ENCODE results near the gene ELP4.

ELP4 gene

GRCh38 chr11:31608995-31609394, 99.4 kb downstream of the ELP4 start:
- TF ChIP-seq POLR2A (IDR thresholded peaks at IDR 0.05; ENCODE audit: extremely low read depth, insufficient read length) (no peak), MAX (IDR thresholded peaks at IDR 0.05; ENCODE audit: low read depth, low read length) (no peak), MYC (IDR thresholded peaks at IDR 0.05; ENCODE audit: low read depth, low read length) (no peak), CTCF (IDR thresholded peaks at IDR 0.05; ENCODE audit: low read depth, low read length) (no peak)
- DNase-seq (ENCODE audit: low read depth) = no peak
- no peak overlapping the region for H3K4me3 ChIP-seq (ENCODE audit: low read depth, low read length)

GRCh38 chr11:31610544-31610943, 101.0 kb downstream of the ELP4 start:
- TF ChIP-seq CTCF (IDR thresholded peaks at IDR 0.05; ENCODE audit: low read depth, low read length) (no peak), MYC (IDR thresholded peaks at IDR 0.05; ENCODE audit: low read depth, low read length) (no peak), MAX (IDR thresholded peaks at IDR 0.05; ENCODE audit: low read depth, low read length) (no peak), POLR2A (IDR thresholded peaks at IDR 0.05; ENCODE audit: extremely low read depth, insufficient read length) (no peak)
- H3K4me3 ChIP-seq (ENCODE audit: low read depth, low read length) = no peak overlapping the region
- no peak for DNase-seq (ENCODE audit: low read depth)

GRCh38 chr11:31617246-31617645, 107.7 kb downstream of the ELP4 start:
- DNase-seq (ENCODE audit: low read depth) = no peak
- TF ChIP-seq POLR2A (IDR thresholded peaks at IDR 0.05; ENCODE audit: extremely low read depth, insufficient read length) (no peak), CTCF (IDR thresholded peaks at IDR 0.05; ENCODE audit: low read depth, low read length) (no peak), MYC (IDR thresholded peaks at IDR 0.05; ENCODE audit: low read depth, low read length) (no peak), MAX (IDR thresholded peaks at IDR 0.05; ENCODE audit: low read depth, low read length) (no peak)
- H3K4me3 ChIP-seq (ENCODE audit: low read depth, low read length) = no peak overlapping the region

- no peak overlapping the region for H3K4me3 ChIP-seq (ENCODE audit: low read depth, low read length)
- no peak for DNase-seq (ENCODE audit: low read depth)
- no peak for TF ChIP-seq MAX (IDR thresholded peaks at IDR 0.05; ENCODE audit: low read depth, low read length)
- TF ChIP-seq CTCF (IDR thresholded peaks at IDR 0.05; ENCODE audit: low read depth, low read length) = no peak
- no peak for TF ChIP-seq POLR2A (IDR thresholded peaks at IDR 0.05; ENCODE audit: extremely low read depth, insufficient read length)
- no peak for TF ChIP-seq MYC (IDR thresholded peaks at IDR 0.05; ENCODE audit: low read depth, low read length)
These were observed 110.4 kb downstream of the ELP4 start for GRCh38 chr11:31619980-31620379.

- no peak for TF ChIP-seq MAX (IDR thresholded peaks at IDR 0.05; ENCODE audit: low read depth, low read length)
- no peak for TF ChIP-seq POLR2A (IDR thresholded peaks at IDR 0.05; ENCODE audit: extremely low read depth, insufficient read length)
- TF ChIP-seq CTCF (IDR thresholded peaks at IDR 0.05; ENCODE audit: low read depth, low read length) = no peak
- no peak for TF ChIP-seq MYC (IDR thresholded peaks at IDR 0.05; ENCODE audit: low read depth, low read length)
- DNase-seq (ENCODE audit: low read depth) = no peak
- no peak overlapping the region for H3K4me3 ChIP-seq (ENCODE audit: low read depth, low read length)
These were observed 110.9 kb downstream of the ELP4 start for GRCh38 chr11:31620434-31620833.

- no peak overlapping the region for H3K4me3 ChIP-seq (ENCODE audit: low read depth, low read length)
- TF ChIP-seq POLR2A (IDR thresholded peaks at IDR 0.05; ENCODE audit: extremely low read depth, insufficient read length) (no peak), CTCF (IDR thresholded peaks at IDR 0.05; ENCODE audit: low read depth, low read length) (no peak), MYC (IDR thresholded peaks at IDR 0.05; ENCODE audit: low read depth, low read length) (no peak), MAX (IDR thresholded peaks at IDR 0.05; ENCODE audit: low read depth, low read length) (no peak)
- DNase-seq (ENCODE audit: low read depth) = no peak
These were observed 116.3 kb downstream of the ELP4 start for GRCh38 chr11:31625868-31626267.

Data from NB4 (cell line).